Neutrophil (primary cell): ENCODE data around the gene TNS3.

Experiments used
- H3K27ac ChIP-seq: fragments of 200-600 bp; sonication (generic); 2 replicates; pipeline ENCODE4 v1.5.1; 2016; ENCODE audit warnings: mild to moderate bottlenecking, moderate library complexity
- H3K27me3 ChIP-seq: fragments of 200-600 bp; sonication (generic); 2 replicates; pipeline ENCODE4 v1.6.0; 2016; ENCODE audit warnings: mild to moderate bottlenecking
- H3K36me3 ChIP-seq: fragments of 200-600 bp; sonication (generic); 2 replicates; pipeline ENCODE4 v1.5.1; 2017
- H3K4me1 ChIP-seq, 2 experiments: fragments of 200-600 bp in 1 of 2; sonication (generic) in 1 of 2; 1 replicate in 1 of 2; 2 replicates in 1 of 2; pipeline versions ENCODE4 v1.5.1 to v1.6.1; 2013 to 2016; ENCODE audit warnings: low read depth in 1 of 2, low read length in 1 of 2, mild to moderate bottlenecking in 1 of 2, moderate library complexity in 1 of 2; ENCODE audit not compliant: control insufficient read depth in 1 of 2, insufficient read depth in 1 of 2
- H3K4me3 ChIP-seq, 2 experiments: fragments of 200-600 bp in 1 of 2; sonication (generic) in 1 of 2; 1 replicate in 1 of 2; 2 replicates in 1 of 2; pipeline ENCODE4 v1.5.1; 2013 to 2016; ENCODE audit warnings: low read depth in 1 of 2, low read length in 1 of 2, mild to moderate bottlenecking in 1 of 2, moderate library complexity in 1 of 2
- H3K9me3 ChIP-seq: fragments of 200-600 bp; sonication (generic); 2 replicates; pipeline ENCODE4 v1.5.1; 2016
- TF ChIP-seq, protein P1 (sequence below): fragments of 200-600 bp; sonication (generic); IDR thresholded peaks from 2 replicates; pipeline ENCODE4 v1.5.1; 2016; ENCODE audit warnings: antibody characterized with exemption

The TNS3 gene

DNA sequence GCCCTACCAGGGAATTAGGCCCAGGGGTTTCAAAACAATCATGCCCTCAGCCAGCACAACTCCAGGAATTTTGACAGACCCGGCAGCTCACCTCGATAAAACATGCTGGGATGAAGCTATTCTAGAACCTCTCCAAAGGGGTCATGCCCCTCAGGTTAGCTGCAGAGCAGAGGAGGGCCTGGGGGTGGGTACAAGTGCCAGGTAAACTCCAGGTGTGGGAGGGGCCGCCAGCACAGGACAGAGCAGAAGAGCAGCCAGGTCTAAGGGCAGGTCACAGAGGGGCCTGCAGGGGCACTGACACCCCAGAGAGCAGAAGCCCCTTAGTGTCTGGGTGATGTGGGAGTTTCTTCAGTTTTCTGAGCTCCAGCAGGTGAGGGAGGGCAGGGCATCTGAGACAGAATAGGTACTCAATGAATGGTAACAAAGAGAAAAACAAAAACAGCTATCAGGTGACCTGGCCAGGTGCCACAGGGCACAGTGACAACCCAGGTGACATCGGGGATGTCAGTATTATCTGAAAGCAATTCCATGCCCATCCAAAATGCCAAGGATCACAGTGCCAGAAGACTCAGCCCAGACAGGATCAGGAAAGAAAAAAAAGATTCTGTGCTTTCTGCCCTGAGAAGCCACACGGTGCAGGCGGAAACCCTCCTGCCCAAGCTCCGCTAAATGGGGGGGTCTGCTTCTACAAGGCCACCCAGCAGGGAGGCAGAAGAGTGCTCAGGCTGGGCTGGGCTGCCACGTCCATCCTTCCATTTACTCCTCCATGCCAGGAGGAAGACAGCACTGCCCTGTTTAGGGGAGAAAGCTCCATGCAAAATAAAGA lies 104.5 kb downstream of the TNS3 start:
- Histone ChIP-seq H3K9me3 (no peaks in the 10 kb centered on the region), H3K4me1 (peaks cover 0 to 6% of the 10 kb centered on the region in 2 experiments), H3K4me3 (no peak overlapping the region), H3K36me3 (no peaks in the 10 kb centered on the region), H3K27ac (no peak overlapping the region), H3K27me3 (peaks cover 9% of the 10 kb centered on the region)
- TF ChIP-seq, protein P1, sequence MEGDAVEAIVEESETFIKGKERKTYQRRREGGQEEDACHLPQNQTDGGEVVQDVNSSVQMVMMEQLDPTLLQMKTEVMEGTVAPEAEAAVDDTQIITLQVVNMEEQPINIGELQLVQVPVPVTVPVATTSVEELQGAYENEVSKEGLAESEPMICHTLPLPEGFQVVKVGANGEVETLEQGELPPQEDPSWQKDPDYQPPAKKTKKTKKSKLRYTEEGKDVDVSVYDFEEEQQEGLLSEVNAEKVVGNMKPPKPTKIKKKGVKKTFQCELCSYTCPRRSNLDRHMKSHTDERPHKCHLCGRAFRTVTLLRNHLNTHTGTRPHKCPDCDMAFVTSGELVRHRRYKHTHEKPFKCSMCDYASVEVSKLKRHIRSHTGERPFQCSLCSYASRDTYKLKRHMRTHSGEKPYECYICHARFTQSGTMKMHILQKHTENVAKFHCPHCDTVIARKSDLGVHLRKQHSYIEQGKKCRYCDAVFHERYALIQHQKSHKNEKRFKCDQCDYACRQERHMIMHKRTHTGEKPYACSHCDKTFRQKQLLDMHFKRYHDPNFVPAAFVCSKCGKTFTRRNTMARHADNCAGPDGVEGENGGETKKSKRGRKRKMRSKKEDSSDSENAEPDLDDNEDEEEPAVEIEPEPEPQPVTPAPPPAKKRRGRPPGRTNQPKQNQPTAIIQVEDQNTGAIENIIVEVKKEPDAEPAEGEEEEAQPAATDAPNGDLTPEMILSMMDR, result no peak

DNA sequence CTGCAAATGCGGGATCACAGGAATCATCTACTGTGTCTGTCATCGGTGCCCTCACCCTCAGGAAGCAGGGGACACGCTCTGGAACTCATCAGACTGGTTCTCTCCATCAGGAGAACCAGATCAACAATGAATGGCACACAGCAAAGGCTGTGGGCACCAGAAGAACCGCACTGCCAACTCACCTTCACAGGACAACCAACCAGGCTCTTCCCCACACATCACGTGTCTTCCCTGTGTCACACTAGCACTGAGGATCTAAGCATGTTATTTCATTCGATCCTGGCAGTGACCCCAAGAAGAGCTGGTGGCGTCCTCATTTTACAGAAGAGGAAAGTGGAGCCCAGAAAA lies 106.1 kb downstream of the TNS3 start:
- no peaks in the 10 kb centered on the region for H3K36me3 ChIP-seq
- H3K27me3 ChIP-seq, result peaks cover 9% of the 10 kb centered on the region
- H3K9me3 ChIP-seq, result no peaks in the 10 kb centered on the region
- TF ChIP-seq, protein P1, result no peak
- H3K4me1 ChIP-seq, result peaks cover 0 to 6% of the 10 kb centered on the region in 2 experiments
- H3K27ac ChIP-seq, result no peak overlapping the region
- no peak overlapping the region for H3K4me3 ChIP-seq

DNA sequence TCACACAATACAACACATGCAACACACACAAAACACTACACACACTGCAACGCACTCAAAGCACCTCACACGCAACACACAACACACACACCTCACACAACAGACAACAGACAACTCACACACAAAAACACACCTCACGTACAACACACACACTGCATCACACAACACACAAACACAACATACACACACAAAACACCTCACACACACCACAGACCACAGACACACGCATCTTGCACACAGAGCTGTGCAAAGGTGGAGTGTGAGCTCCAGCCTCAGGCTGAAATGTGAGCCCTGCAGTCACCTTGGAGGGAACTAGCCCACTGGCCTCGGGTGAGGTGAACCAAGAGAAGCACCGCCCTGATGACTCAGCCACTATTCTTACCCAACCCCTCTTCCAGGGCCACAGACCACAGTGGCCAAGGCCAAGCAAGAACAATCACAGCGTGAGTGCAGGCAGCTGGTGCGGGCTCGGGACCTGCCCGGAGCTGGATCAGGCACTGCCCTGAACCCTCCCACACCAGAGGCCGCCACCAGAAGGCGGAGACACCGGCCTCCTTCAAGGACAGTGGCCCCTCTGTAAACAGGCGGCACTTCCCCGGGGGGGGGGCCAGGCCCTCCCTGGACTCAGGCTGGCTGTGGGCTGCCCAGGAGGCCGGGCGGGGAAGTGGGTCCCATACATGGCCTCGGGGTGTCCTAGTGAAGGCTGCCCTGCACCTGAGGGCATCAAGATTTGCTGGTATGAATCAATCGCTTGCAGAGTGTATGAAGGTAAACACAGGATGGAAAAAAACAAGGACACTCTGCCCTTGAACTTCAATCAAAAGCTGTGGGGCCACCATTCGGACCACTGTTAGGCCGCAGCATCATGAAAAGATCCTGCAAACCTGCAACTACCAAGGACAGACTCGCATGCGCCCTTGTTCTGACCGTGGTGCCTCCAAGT lies 106.7 kb downstream of the TNS3 start:
- Histone ChIP-seq H3K9me3 (no peaks in the 10 kb centered on the region), H3K36me3 (no peaks in the 10 kb centered on the region), H3K4me1 (peaks cover 0 to 6% of the 10 kb centered on the region in 2 experiments), H3K4me3 (no peak overlapping the region), H3K27ac (no peak overlapping the region), H3K27me3 (peaks cover 9% of the 10 kb centered on the region)
- TF ChIP-seq, protein P1, result no peak

DNA sequence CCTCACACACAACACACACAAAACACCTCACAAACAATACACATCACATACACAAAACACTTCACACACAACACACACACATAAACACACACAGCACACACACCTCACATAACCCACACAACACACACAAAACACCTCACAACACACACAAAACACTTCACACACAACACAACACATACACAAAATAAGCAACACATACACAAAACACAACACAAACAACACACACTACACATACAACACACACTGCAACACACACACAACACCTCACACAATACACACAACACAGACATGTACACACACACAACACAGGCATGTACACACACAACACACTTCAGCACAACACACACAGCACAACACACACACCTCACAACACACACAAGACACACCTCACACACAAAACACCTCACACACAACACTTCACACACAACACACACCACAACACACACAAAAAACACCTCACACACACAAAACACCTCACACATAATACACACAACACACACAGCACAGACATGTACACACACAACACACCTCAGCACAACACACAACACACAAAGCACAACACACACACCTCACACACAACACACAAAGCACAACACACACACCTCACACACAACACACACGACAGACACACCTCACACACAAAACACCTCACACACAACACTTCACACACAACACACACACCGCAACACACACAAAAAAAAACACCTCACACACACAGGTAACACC lies 107.5 kb downstream of the TNS3 start:
- TF ChIP-seq, protein P1, result no peak
- H3K9me3 ChIP-seq, result no peaks in the 10 kb centered on the region
- peaks cover 0 to 6% of the 10 kb centered on the region in 2 experiments for H3K4me1 ChIP-seq
- no peaks in the 10 kb centered on the region for H3K36me3 ChIP-seq
- H3K27me3 ChIP-seq, result peaks cover 9% of the 10 kb centered on the region
- H3K4me3 ChIP-seq, result no peak overlapping the region
- H3K27ac ChIP-seq, result no peak overlapping the region

DNA sequence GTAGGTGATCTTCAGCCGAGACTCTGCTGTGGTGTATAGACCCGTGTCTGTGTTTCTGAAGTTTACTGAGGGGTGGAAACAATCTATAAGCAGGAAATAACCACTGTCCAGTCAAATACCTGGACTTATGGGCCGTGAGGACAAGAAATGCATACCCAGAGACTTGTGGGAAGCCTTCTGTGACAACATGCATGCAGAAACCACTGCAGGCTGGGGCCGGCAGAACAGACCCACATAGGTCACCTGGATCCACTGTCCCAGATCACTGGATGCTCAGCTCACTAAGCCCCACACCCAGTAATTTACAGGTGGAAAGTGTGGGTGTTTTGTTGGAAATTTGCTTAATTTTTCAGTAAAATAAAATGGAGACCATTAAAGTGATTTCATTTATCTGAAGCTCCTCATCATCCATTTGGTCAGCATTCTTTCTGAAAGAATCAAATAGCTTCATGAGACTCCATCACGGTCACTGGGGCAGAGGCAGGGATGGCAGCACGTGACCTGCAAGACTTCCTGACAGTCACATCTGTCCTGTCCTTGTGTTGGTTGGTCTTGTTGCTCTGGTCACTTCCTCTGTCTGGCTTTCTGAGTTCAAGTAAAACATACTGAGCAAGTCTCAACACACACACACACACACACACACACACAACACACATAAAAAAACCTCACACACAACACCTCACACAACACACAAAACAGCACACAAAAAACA lies 108.3 kb downstream of the TNS3 start:
- no peaks in the 10 kb centered on the region for H3K9me3 ChIP-seq
- TF ChIP-seq, protein P1, result no peak

More for the DNA sequence above, 108.3 kb downstream of the TNS3 start:
- peaks cover 9% of the 10 kb centered on the region for H3K27me3 ChIP-seq
- H3K36me3 ChIP-seq, result no peaks in the 10 kb centered on the region
- peaks cover 0 to 6% of the 10 kb centered on the region in 2 experiments for H3K4me1 ChIP-seq
- H3K4me3 ChIP-seq, result no peak overlapping the region
- H3K27ac ChIP-seq, result no peak overlapping the region
